Osteocyte (in vitro differentiated cells): ENCODE results near the gene LRRC40. TPM values are rescaled to one million over a fixed set of nuclear protein-coding genes. Genes with fewer than 3 reads are reported as not detected.

Source experiments
- DNase-seq: peaks from one replicate; pipeline ENCODE4 v3.0.0; 2021; ENCODE audit warnings: mixed read lengths; ENCODE audit not compliant: unreplicated experiment; ENCODE audit errors: extremely low spot score
- H3K27ac Mint-ChIP-seq: one replicate; pipeline ENCODE4 v1.8.0; 2021; ENCODE audit warnings: mild to moderate bottlenecking, mixed read lengths; ENCODE audit not compliant: unreplicated experiment
- H3K27me3 Mint-ChIP-seq: one replicate; pipeline ENCODE4 v1.8.0; 2021; ENCODE audit warnings: mixed read lengths; ENCODE audit not compliant: unreplicated experiment
- H3K36me3 Mint-ChIP-seq: one replicate; pipeline ENCODE4 v1.8.0; 2021; ENCODE audit warnings: mixed read lengths; ENCODE audit not compliant: unreplicated experiment
- H3K4me1 Mint-ChIP-seq: one replicate; pipeline ENCODE4 v1.8.0; 2021; ENCODE audit warnings: mixed read lengths; ENCODE audit not compliant: unreplicated experiment
- H3K4me3 Mint-ChIP-seq: one replicate; pipeline ENCODE4 v1.8.0; 2021; ENCODE audit warnings: mild to moderate bottlenecking, moderate library complexity, mixed read lengths; ENCODE audit not compliant: unreplicated experiment
- H3K9me3 Mint-ChIP-seq: one replicate; pipeline ENCODE4 v1.8.0; 2021; ENCODE audit warnings: mixed read lengths; ENCODE audit not compliant: unreplicated experiment
- CTCF ChIP-seq: fragments of 200-600 bp; sonication (generic); IDR thresholded peaks from 2 replicates; pipeline ENCODE4 v1.5.0; 2021; ENCODE audit warnings: antibody characterized with exemption, mild to moderate bottlenecking, moderate library complexity
- total RNA-seq: library from RNA; stranded (reverse); gene quantifications from 2 replicates; pipeline ENCODE4 v1.2.1, GENCODE V29; 2021

The LRRC40 gene
- total RNA-seq, 1 donor from 2014 or later = 17.1 TPM

DNA sequence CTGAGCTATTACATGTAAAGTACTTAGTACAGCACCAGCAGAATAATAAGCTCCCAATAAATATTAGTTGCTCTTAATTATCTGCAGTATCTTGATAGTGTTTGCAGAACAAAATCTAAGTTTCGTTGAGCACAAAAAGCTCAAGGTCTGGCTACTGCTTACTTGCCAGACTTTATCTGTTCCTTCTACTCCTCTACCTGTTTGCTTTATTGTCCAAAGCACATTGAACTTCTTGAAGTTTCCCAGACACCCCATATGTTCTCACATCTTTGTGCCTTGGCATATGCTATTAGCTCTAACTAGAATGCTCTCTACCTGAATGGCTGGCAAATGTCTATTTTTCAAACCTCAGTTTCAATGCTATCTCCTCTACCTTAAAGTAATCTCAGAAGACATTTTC lies 54.9 kb downstream of the LRRC40 start:
- H3K36me3 Mint-ChIP-seq = peaks cover 19% of the 10 kb centered on the region
- no peaks in the 10 kb centered on the region for H3K27me3 Mint-ChIP-seq
- H3K9me3 Mint-ChIP-seq = no peaks in the 10 kb centered on the region
- no peak for TF ChIP-seq CTCF
- no peak overlapping the region for H3K4me3 Mint-ChIP-seq
- DNase-seq = no peak
- no peak overlapping the region for H3K27ac Mint-ChIP-seq
- no peaks in the 10 kb centered on the region for H3K4me1 Mint-ChIP-seq

GRCh38 chr1:70146488-70146887 lies 58.9 kb downstream of the LRRC40 start:
- Mint-ChIP-seq H3K36me3 (peaks cover 11% of the 10 kb centered on the region), H3K9me3 (no peaks in the 10 kb centered on the region), H3K27me3 (no peaks in the 10 kb centered on the region), H3K4me1 (peaks cover 5% of the 10 kb centered on the region), H3K27ac (no peak overlapping the region), H3K4me3 (no peak overlapping the region)
- no peak for DNase-seq
- TF ChIP-seq CTCF = no peak

- H3K36me3 Mint-ChIP-seq = peaks cover 5% of the 10 kb centered on the region
- H3K4me1 Mint-ChIP-seq = peaks cover 14% of the 10 kb centered on the region
- no peaks in the 10 kb centered on the region for H3K27me3 Mint-ChIP-seq
- H3K4me3 Mint-ChIP-seq = no peak overlapping the region
- peak; percentile 56 for TF ChIP-seq CTCF
- H3K9me3 Mint-ChIP-seq = no peaks in the 10 kb centered on the region
- no peak overlapping the region for H3K27ac Mint-ChIP-seq
- no peak for DNase-seq
Observed at GRCh38 chr1:70143048-70143659, 62.2 kb downstream of the LRRC40 start.

DNA sequence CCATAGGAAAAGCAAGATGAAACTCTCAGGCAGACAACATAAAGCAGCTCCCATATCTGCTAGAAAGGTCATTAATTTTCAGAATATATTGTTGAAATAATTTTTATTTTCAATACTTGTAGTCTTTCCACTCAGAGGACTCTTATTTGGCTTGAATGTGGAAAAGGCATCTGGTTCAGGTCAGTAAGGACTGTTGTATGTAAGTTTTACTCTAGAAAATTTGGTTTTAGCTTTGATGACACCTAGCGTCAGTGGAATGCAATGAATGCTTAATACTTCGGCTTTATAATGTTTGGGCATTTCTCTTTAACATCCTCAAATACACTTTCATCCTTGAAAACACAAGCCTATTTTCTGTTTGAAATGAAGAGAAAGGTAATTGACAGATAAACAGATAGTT lies 63.3 kb downstream of the LRRC40 start:
- H3K4me3 Mint-ChIP-seq = no peak overlapping the region
- peak; percentile 37 for TF ChIP-seq CTCF
- no peaks in the 10 kb centered on the region for H3K27me3 Mint-ChIP-seq
- no peak for DNase-seq
- no peak overlapping the region for H3K27ac Mint-ChIP-seq
- no peaks in the 10 kb centered on the region for H3K36me3 Mint-ChIP-seq
- peaks cover 14% of the 10 kb centered on the region for H3K4me1 Mint-ChIP-seq
- H3K9me3 Mint-ChIP-seq = no peaks in the 10 kb centered on the region

GRCh38 chr1:70140894-70141293 lies 64.5 kb downstream of the LRRC40 start:
- H3K9me3 Mint-ChIP-seq = no peaks in the 10 kb centered on the region
- DNase-seq = no peak
- H3K27me3 Mint-ChIP-seq = no peaks in the 10 kb centered on the region
- no peaks in the 10 kb centered on the region for H3K36me3 Mint-ChIP-seq
- H3K27ac Mint-ChIP-seq = no peak overlapping the region
- H3K4me1 Mint-ChIP-seq = peaks cover 14% of the 10 kb centered on the region
- TF ChIP-seq CTCF = no peak
- H3K4me3 Mint-ChIP-seq = no peak overlapping the region
